ENCODE results near the gene MUC12. TPM values are rescaled to one million over a fixed set of nuclear protein-coding genes. Genes with fewer than 3 reads are reported as not detected.

The MUC12 gene
- total RNA-seq, 6 experiments from 2014 or later = 0.91 to 2.3 (median 1.6) TPM

GRCh38 chr7:100946111-100946510, 23.3 kb upstream of the MUC12 start:
- Mint-ChIP-seq H3K27me3 (ENCODE audit: insufficient read depth) (peaks cover 38% of the 10 kb centered on the region), H3K4me3 (no peak overlapping the region), H3K4me1 (ENCODE audit: low read depth) (peaks cover 12% of the 10 kb centered on the region), H3K36me3 (ENCODE audit: low read depth) (no peaks in the 10 kb centered on the region), H3K27ac (no peak overlapping the region), H3K9me3 (no peaks in the 10 kb centered on the region; the same call in 1 of the 2 replicates)
- no peak for DNase-seq
- no peak for TF ChIP-seq CTCF (IDR thresholded peaks at IDR 0.05)

GRCh38 chr7:100946766-100947365, 22.5 kb upstream of the MUC12 start:
- Mint-ChIP-seq H3K27ac (no peak overlapping the region), H3K27me3 (ENCODE audit: insufficient read depth) (peaks cover 38% of the 10 kb centered on the region), H3K4me1 (ENCODE audit: low read depth) (peaks cover 11% of the 10 kb centered on the region), H3K4me3 (no peak overlapping the region), H3K36me3 (ENCODE audit: low read depth) (no peaks in the 10 kb centered on the region), H3K9me3 (no peaks in the 10 kb centered on the region; the same call in 1 of the 2 replicates)
- no peak for TF ChIP-seq CTCF (IDR thresholded peaks at IDR 0.05)
- DNase-seq = no peak

- Mint-ChIP-seq H3K36me3 (ENCODE audit: low read depth) (no peaks in the 10 kb centered on the region), H3K27me3 (ENCODE audit: insufficient read depth) (peaks cover 38% of the 10 kb centered on the region), H3K4me3 (no peak overlapping the region), H3K27ac (no peak overlapping the region), H3K4me1 (ENCODE audit: low read depth) (peaks cover 2% of the 10 kb centered on the region), H3K9me3 (no peaks in the 10 kb centered on the region; the same call in 1 of the 2 replicates)
- DNase-seq = no peak
- no peak for TF ChIP-seq CTCF (IDR thresholded peaks at IDR 0.05)
These were observed 21.6 kb upstream of the MUC12 start for GRCh38 chr7:100947792-100948191.

GRCh38 chr7:100949227-100949932, 20.0 kb upstream of the MUC12 start, which contains the start of gene MUC3A:
Gene MUC3A (plus strand): TSS chr7:100949534. CDS start chr7:100949625, 91 bp downstream.
- Mint-ChIP-seq H3K27me3 (ENCODE audit: insufficient read depth) (peaks cover 32% of the 10 kb centered on the region), H3K4me3 (no peak within 1 kb of the TSS), H3K9me3 (no peaks in the 10 kb centered on the region; the same call in 1 of the 2 replicates), H3K36me3 (ENCODE audit: low read depth) (no peaks in the 10 kb centered on the region), H3K27ac (no peak within 1 kb of the TSS), H3K4me1 (ENCODE audit: low read depth) (no peaks in the 10 kb centered on the region)
- DNase-seq = no peak
- no peak for TF ChIP-seq CTCF (IDR thresholded peaks at IDR 0.05)

- DNase-seq = no peak
- H3K27ac Mint-ChIP-seq = no peak overlapping the region
- H3K9me3 Mint-ChIP-seq = no peaks in the 10 kb centered on the region
- peaks cover 26% of the 10 kb centered on the region for H3K27me3 Mint-ChIP-seq (ENCODE audit: insufficient read depth)
- no peaks in the 10 kb centered on the region for H3K36me3 Mint-ChIP-seq (ENCODE audit: low read depth)
- H3K4me1 Mint-ChIP-seq (ENCODE audit: low read depth) = no peaks in the 10 kb centered on the region
- TF ChIP-seq CTCF (IDR thresholded peaks at IDR 0.05) = no peak
- H3K4me3 Mint-ChIP-seq = no peak overlapping the region
These were observed 19.4 kb upstream of the MUC12 start for GRCh38 chr7:100949933-100950443.
